Measurements from ENCODE around the gene HOXC6.

DNA sequence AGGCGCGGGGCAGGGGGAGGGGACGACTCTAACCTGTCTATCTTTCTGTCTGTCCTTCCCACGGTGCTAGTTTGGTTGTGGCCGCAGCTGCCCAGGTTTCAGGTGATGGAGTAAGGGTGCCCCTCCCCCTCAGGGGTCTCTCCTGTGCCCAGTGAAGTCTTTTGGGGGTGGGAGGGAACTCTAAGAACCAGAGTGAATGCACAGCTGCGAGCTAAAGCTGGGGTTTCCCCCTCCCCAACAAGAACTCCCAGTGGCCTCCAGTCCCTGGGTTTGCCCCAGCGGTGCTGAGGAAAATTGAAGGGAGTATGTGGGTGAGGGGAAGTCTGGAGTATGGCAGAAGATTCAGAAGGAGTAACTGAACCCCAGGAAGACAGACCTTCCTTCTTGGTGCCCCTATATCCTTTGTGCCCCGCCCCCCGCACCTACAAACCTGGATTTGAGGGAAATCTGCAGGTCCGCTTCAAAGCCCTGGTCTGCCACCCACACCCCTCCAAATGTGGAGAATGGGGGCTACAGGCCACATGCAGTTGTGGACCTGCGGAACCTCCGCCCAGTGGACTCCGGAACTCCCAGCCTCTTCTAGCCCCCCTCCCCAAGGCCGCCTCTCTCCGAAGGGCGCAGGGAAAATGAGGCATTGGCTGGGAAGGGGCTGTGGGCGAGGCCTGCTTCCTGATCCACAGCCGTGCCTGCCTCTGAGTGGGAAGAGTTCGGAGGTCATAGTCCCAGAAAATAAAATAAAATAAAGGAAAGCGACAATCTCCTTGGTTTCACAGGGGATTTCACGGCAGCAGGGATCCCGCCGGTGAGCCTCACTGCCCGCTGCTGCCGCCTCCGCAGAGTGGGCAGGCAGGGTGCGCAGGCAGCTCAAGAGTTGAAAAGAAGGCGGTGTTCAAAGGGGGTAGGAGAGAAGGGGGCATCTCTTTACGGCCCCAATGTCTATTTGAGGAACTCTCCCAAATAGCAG lies 31.7 kb upstream of the HOXC6 start:
- no peak for TF ChIP-seq POLR2A (IDR thresholded peaks at IDR 0.05)
- TF ChIP-seq CTCF (IDR thresholded peaks at IDR 0.05) = no peak
